IMR-90 (cell line): ENCODE results near the gene GRAMD1B. TPM values are rescaled to one million over a fixed set of nuclear protein-coding genes. Genes with fewer than 3 reads are reported as not detected.

Experiments
- ATAC-seq: fragments of 200-7000 bp; cut with Tn5 transposase; 2 replicates; pipeline ENCODE4 v1.9.1; 2020; ENCODE audit warnings: low read depth, mild to moderate bottlenecking, moderate library complexity
- BruUV-seq: library from RNA; stranded (reverse); fragments of 400-500 nt; replicated peaks from 2 replicates; lab custom pipeline; 2021; lab: Mats Ljungman, UMichigan
- CTCF ChIA-PET: fragments of 300-600 bp; formaldehyde crosslinking; extraction: SDS; loops from one replicate; lab custom pipeline; 2021; ENCODE audit warnings: antibody characterized with exemption; lab: Yijun Ruan, JAX
- POLR2A ChIA-PET: fragments of 300-600 bp; sonication (Branson Sonifier 250); formaldehyde crosslinking; loops from one replicate; lab custom pipeline; 2022; ENCODE audit warnings: antibody characterized with exemption; ENCODE audit not compliant: unreplicated experiment; lab: Charles Lee
- DNase-seq: peaks from one replicate; pipeline ENCODE4 v3.0.0; 2013
- H2AFZ ChIP-seq: replicated peaks from 2 replicates; pipeline ENCODE3; 2013; ENCODE audit warnings: low read length, mild to moderate bottlenecking; ENCODE audit not compliant: poor library complexity
- H2AK5ac ChIP-seq: 2 replicates; pipeline ENCODE4 v1.6.1; 2013; ENCODE audit warnings: low read depth, low read length, inconsistent platforms
- H2AK9ac ChIP-seq: replicated peaks from 2 replicates; pipeline ENCODE3; 2013; ENCODE audit warnings: mild to moderate bottlenecking, low read depth, low read length, moderate library complexity; ENCODE audit not compliant: poor library complexity
- H2BK120ac ChIP-seq: 2 replicates; pipeline ENCODE4 v1.6.1; 2013; ENCODE audit warnings: low read depth, low read length, inconsistent platforms
- H2BK15ac ChIP-seq: 3 replicates; pipeline ENCODE4 v1.6.1; 2013; ENCODE audit warnings: low read depth, low read length, inconsistent platforms
- H2BK20ac ChIP-seq: 2 replicates; pipeline ENCODE4 v1.6.1; 2013; ENCODE audit warnings: low read depth, mild to moderate bottlenecking, inconsistent platforms, low read length, moderate library complexity
- H2BK5ac ChIP-seq: 2 replicates; pipeline ENCODE4 v1.6.1; 2013; ENCODE audit warnings: mild to moderate bottlenecking, low read depth, low read length, inconsistent platforms; ENCODE audit not compliant: poor library complexity, severe bottlenecking
- H3K14ac ChIP-seq: replicated peaks from 2 replicates; pipeline ENCODE4 v1.6.1; 2013; ENCODE audit warnings: low read depth, low read length, inconsistent platforms
- H3K18ac ChIP-seq: 2 replicates; pipeline ENCODE4 v1.6.1; 2013; ENCODE audit warnings: low read depth, low read length, control low read depth
- H3K23ac ChIP-seq: 2 replicates; pipeline ENCODE4 v1.6.1; 2013; ENCODE audit warnings: low read depth, low read length, inconsistent platforms
- H3K27ac ChIP-seq: 2 replicates; pipeline ENCODE4 v1.5.1; 2013; ENCODE audit warnings: mild to moderate bottlenecking, control low read depth, low read length; ENCODE audit not compliant: insufficient read depth
- H3K27me3 ChIP-seq: 2 replicates; pipeline ENCODE4 v1.6.1; 2013; ENCODE audit warnings: low read length; ENCODE audit not compliant: control insufficient read depth, insufficient read depth
- H3K36me3 ChIP-seq: 2 replicates; pipeline ENCODE4 v1.6.1; 2013; ENCODE audit warnings: low read length, mixed read lengths; ENCODE audit not compliant: control insufficient read depth, insufficient read depth
- H3K4ac ChIP-seq: 2 replicates; pipeline ENCODE4 v1.6.1; 2013; ENCODE audit warnings: low read depth, low read length, inconsistent platforms
- H3K4me1 ChIP-seq: 2 replicates; pipeline ENCODE4 v1.6.1; 2013; ENCODE audit warnings: low read length, mixed read lengths; ENCODE audit not compliant: control insufficient read depth, insufficient read depth
- H3K4me2 ChIP-seq: 2 replicates; pipeline ENCODE4 v1.6.1; 2013; ENCODE audit warnings: low read depth, mild to moderate bottlenecking, control low read depth, low read length, moderate library complexity
- H3K4me3 ChIP-seq: 2 replicates; pipeline ENCODE4 v1.5.1; 2013; ENCODE audit warnings: low read depth, mild to moderate bottlenecking, control low read depth, low read length, moderate library complexity; ENCODE audit not compliant: insufficient read depth
- H3K56ac ChIP-seq: 2 replicates; pipeline ENCODE4 v1.6.1; 2013; ENCODE audit warnings: low read length, inconsistent platforms; ENCODE audit not compliant: insufficient read depth; ENCODE audit errors: extremely low read depth
- H3K79me1 ChIP-seq, 2 experiments: 2 replicates each; pipeline ENCODE4 v1.6.1; 2013; ENCODE audit warnings: low read length in 2 of 2, inconsistent platforms in 1 of 2, low read depth in 1 of 2
- H3K9ac ChIP-seq: 2 replicates; pipeline ENCODE4 v1.6.1; 2013; ENCODE audit warnings: low read depth, low read length, control low read depth
- H3K9me1 ChIP-seq: 2 replicates; pipeline ENCODE4 v1.6.1; 2013; ENCODE audit warnings: low read length, inconsistent platforms; ENCODE audit not compliant: insufficient read depth
- H3K9me3 ChIP-seq: 2 replicates; pipeline ENCODE4 v1.6.1; 2013; ENCODE audit warnings: low read length; ENCODE audit not compliant: control insufficient read depth, insufficient read depth
- H4K20me1 ChIP-seq: 2 replicates; pipeline ENCODE4 v1.6.1; 2013; ENCODE audit warnings: low read length, inconsistent platforms; ENCODE audit not compliant: insufficient read depth
- H4K5ac ChIP-seq: 2 replicates; pipeline ENCODE4 v1.6.1; 2013; ENCODE audit warnings: mild to moderate bottlenecking, low read depth, low read length, control low read depth
- H4K8ac ChIP-seq, 2 experiments: 2 replicates each; pipeline ENCODE4 v1.6.1; 2013; ENCODE audit warnings: low read depth in 2 of 2, low read length in 2 of 2, control low read depth in 1 of 2, inconsistent platforms in 1 of 2
- H4K91ac ChIP-seq: 2 replicates; pipeline ENCODE4 v1.6.1; 2013; ENCODE audit warnings: low read depth, low read length, inconsistent platforms; ENCODE audit not compliant: insufficient read depth
- BHLHE40 ChIP-seq: fragments of 150-350 bp; IDR thresholded peaks from 2 replicates; pipeline ENCODE4 v1.6.1; 2016; ENCODE audit warnings: mild to moderate bottlenecking, low read depth, low read length
- CEBPB ChIP-seq: IDR thresholded peaks from 2 replicates; pipeline ENCODE4 v1.6.1; 2012; ENCODE audit warnings: low read depth, low read length, improper control_type of control experiment
- CHD1 ChIP-seq: IDR thresholded peaks from 2 replicates; pipeline ENCODE4 v1.6.1; 2012; ENCODE audit warnings: low read depth, low read length, improper control_type of control experiment
- MAFK ChIP-seq: IDR thresholded peaks from 2 replicates; pipeline ENCODE4 v1.6.1; 2012; ENCODE audit warnings: low read depth, low read length, improper control_type of control experiment
- MAZ ChIP-seq: IDR thresholded peaks from 2 replicates; pipeline ENCODE4 v1.6.1; 2012; ENCODE audit warnings: low read depth, mild to moderate bottlenecking, low read length, improper control_type of control experiment, moderate library complexity, borderline replicate concordance
- MXI1 ChIP-seq: IDR thresholded peaks from 2 replicates; pipeline ENCODE4 v1.6.1; 2012; ENCODE audit warnings: low read depth, mild to moderate bottlenecking, low read length, moderate library complexity, borderline replicate concordance
- NFE2L2 ChIP-seq: fragments of 150-350 bp; IDR thresholded peaks from 2 replicates; pipeline ENCODE4 v1.6.1; 2016; ENCODE audit warnings: low read depth, mild to moderate bottlenecking, low read length
- POLR2A ChIP-seq: IDR thresholded peaks from 2 replicates; pipeline ENCODE4 v1.6.1; 2012; ENCODE audit warnings: mild to moderate bottlenecking, low read depth, low read length
- RFX5 ChIP-seq: IDR thresholded peaks from 2 replicates; pipeline ENCODE4 v1.8.0; 2012; ENCODE audit warnings: low read depth, mild to moderate bottlenecking, low read length, moderate library complexity
- SMC3 ChIP-seq: fragments of 150-350 bp; IDR thresholded peaks from 2 replicates; pipeline ENCODE4 v1.6.1; 2016; ENCODE audit warnings: low read depth, mild to moderate bottlenecking, antibody characterized with exemption, low read length, moderate library complexity
- WGBS, 2 experiments: methylation state at CpG; one replicate each; pipeline versions ENCODE4 v1.1.5 to v1.1.7; 2013; ENCODE audit warnings: missing lambda C conversion rate in 2 of 2; ENCODE audit not compliant: insufficient read length in 1 of 2; ENCODE audit errors: extremely low coverage in 2 of 2; 5-methylcytosine and 5-hydroxymethylcytosine counted together
- dilution Hi-C: fragments of 300-500 bp; cut with HindIII; formaldehyde crosslinking; loops from one replicate; pipeline ENCODE4 v1.14.3; 2018; ENCODE audit warnings: low sequenced_read_pairs; ENCODE audit not compliant: unreplicated experiment
- in situ Hi-C: fragments of 300-500 bp; cut with MboI; formaldehyde crosslinking; loops from 3 replicates; pipeline ENCODE4 v1.14.3; 2019; ENCODE audit warnings: low sequenced_read_pairs, inconsistent platforms, mixed read lengths
- intact Hi-C: fragments of 100-400 bp; cut with micrococcal nuclease; formaldehyde crosslinking; loops from 2 replicates; pipeline ENCODE4 v1.10.0; 2022
- polyA plus RNA-seq, 3 experiments: library from polyadenylated mRNA; depleted of rRNA; stranded (reverse); fragments of >200 nt; gene quantifications; 2 replicates each; pipeline ENCODE4 v1.2.3, GENCODE V29; 2012; ENCODE audit warnings: low replicate concordance in 1 of 3
- total RNA-seq: library from RNA; depleted of rRNA; stranded (reverse); fragments of >200 nt; gene quantifications from 2 replicates; pipeline ENCODE4 v1.2.3, GENCODE V29; 2012
- TF ChIP-seq, protein P1 (sequence below): conservative IDR thresholded peaks from 2 replicates; pipeline ENCODE4 v1.5.1; 2012; ENCODE audit warnings: mild to moderate bottlenecking, low read depth, low read length, improper control_type of control experiment

Gene GRAMD1B
- total and polyA plus RNA-seq, 2 of the 4 experiments (the other 2 are of a cell fraction), result 7.1 to 7.2 TPM

DNA sequence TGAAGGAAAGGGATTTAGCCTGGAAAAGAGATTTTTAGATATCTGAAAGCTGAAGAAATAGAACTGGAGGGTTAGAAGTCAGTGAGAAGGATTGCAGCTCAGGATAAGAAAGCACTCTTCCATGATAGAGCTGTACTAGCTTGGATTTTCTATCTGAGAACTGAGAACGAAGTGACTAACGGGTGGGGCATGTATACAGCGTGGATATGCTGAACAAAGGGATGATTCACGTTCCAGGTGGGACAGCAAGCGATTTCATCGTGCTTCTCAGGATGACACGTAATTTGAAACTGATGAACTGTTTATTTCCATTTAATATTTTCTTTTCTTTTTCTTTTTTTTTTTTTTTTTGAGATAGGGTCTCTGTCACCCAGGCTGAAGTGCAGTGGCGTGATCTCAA lies 53.0 kb downstream of the GRAMD1B start:
- H3K4ac ChIP-seq, result no peak overlapping the region
- no peak overlapping the region for H4K5ac ChIP-seq
- ChIA-PET CTCF (no interaction called here), POLR2A (no interaction called here)
- TF ChIP-seq POLR2A, result no peak
- TF ChIP-seq NFE2L2, result no peak
- no peak for TF ChIP-seq MAZ
- TF ChIP-seq SMC3, result no peak
- TF ChIP-seq RFX5, result no peak
- TF ChIP-seq, protein P1, sequence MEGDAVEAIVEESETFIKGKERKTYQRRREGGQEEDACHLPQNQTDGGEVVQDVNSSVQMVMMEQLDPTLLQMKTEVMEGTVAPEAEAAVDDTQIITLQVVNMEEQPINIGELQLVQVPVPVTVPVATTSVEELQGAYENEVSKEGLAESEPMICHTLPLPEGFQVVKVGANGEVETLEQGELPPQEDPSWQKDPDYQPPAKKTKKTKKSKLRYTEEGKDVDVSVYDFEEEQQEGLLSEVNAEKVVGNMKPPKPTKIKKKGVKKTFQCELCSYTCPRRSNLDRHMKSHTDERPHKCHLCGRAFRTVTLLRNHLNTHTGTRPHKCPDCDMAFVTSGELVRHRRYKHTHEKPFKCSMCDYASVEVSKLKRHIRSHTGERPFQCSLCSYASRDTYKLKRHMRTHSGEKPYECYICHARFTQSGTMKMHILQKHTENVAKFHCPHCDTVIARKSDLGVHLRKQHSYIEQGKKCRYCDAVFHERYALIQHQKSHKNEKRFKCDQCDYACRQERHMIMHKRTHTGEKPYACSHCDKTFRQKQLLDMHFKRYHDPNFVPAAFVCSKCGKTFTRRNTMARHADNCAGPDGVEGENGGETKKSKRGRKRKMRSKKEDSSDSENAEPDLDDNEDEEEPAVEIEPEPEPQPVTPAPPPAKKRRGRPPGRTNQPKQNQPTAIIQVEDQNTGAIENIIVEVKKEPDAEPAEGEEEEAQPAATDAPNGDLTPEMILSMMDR, result no peak
- no peak for TF ChIP-seq CHD1
- TF ChIP-seq MXI1, result no peak
- TF ChIP-seq CEBPB, result no peak
- TF ChIP-seq MAFK, result no peak
- TF ChIP-seq BHLHE40, result no peak
- H3K9ac ChIP-seq, result no peak overlapping the region
- no peak overlapping the region for H2AK5ac ChIP-seq
- intact Hi-C loops (no loop called here), in situ Hi-C loops (no loop called here), dilution Hi-C loops (no loop called here)
- no peak overlapping the region for H3K23ac ChIP-seq
- H3K27ac ChIP-seq, result no peak overlapping the region
- no peaks in the 10 kb centered on the region for H3K27me3 ChIP-seq
- no peak overlapping the region for H3K56ac ChIP-seq
- no peak overlapping the region for H2AFZ ChIP-seq
- H4K20me1 ChIP-seq, result no peaks in the 10 kb centered on the region
- peaks cover 6% of the 10 kb centered on the region; the same call in 1 of the 2 replicates for H3K9me1 ChIP-seq
- no peak overlapping the region for H3K4me2 ChIP-seq
- peaks cover 2% of the 10 kb centered on the region; the same call in 1 of the 2 replicates for H3K4me1 ChIP-seq
- H2BK120ac ChIP-seq, result no peak overlapping the region
- 90% methylated on average over 2 of the region's 8 CpGs; no CpG with 5 or more reads in 1 of the 2 experiments for WGBS, 2 experiments
- no peak overlapping the region for H2BK20ac ChIP-seq
- H2AK9ac ChIP-seq, result no peak overlapping the region
- no peak overlapping the region for H4K8ac ChIP-seq
- ATAC-seq (no peak), DNase-seq (peak; percentile 70)
- H3K18ac ChIP-seq, result no peak overlapping the region
- peaks cover 1% of the 10 kb centered on the region; the same call in 1 of the 2 replicates for H3K36me3 ChIP-seq
- no peaks in the 10 kb centered on the region for H3K9me3 ChIP-seq
- H4K91ac ChIP-seq, result no peak overlapping the region
- H3K4me3 ChIP-seq, result no peak overlapping the region
- no peak overlapping the region for H3K14ac ChIP-seq
- peaks cover 8 to 20% of the 10 kb centered on the region in 2 experiments; a peak in 3 of 4 replicates for H3K79me1 ChIP-seq
- no TSS peak for BruUV-seq
- no peak overlapping the region for H2BK15ac ChIP-seq
- H2BK5ac ChIP-seq, result no peak overlapping the region
